Activated CD4-positive, CD25-positive, alpha-beta regulatory T cell treated with anti-CD3 and anti-CD28 coated beads, Interleukin-2, amount 50 U/mL, for 16 hours (primary cell): Measurements from ENCODE around the gene IZUMO4.

Experiments used
- DNase-seq: peaks from one replicate; pipeline ENCODE4 v3.0.0-alpha.2; 2020; ENCODE audit warnings: low read depth, low spot score

Gene IZUMO4

DNA sequence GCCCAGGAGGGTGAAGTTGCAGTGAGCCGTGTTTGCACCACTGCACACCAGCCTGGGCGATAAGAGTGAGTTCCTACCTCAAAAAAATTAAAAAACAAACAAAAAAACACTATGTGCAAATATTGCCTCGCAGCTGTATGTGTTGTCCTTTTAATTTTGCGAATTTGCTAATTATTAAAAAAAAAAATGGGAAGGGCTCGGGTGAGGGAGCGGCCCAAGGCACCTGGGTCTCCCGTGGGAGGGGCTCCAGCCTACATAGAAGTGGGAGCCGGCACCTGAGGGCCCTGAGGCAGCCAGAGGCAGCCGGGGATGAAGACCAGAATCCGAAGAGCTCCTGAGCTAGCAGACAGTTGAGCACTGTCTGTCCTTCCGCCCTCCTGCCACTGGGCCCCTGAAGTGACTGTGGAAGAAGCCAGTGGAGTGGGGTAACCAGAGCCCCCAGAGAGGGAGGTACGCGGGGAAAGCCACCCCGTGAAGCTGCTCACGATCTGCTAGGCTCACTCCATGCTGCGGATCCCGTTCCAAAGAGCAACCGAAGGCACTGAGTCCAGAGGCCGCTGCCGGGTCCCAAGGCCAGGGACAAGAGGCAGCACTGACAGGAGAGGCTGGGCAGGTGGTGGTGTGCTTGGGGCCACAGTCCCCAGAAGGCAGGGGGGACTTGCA is 6.5 kb downstream of the IZUMO4 start:
- DNase-seq = no peak

- no peak for DNase-seq
Observed at GRCh38 chr19:2108251-2109016, 11.7 kb downstream of the IZUMO4 start.

DNA sequence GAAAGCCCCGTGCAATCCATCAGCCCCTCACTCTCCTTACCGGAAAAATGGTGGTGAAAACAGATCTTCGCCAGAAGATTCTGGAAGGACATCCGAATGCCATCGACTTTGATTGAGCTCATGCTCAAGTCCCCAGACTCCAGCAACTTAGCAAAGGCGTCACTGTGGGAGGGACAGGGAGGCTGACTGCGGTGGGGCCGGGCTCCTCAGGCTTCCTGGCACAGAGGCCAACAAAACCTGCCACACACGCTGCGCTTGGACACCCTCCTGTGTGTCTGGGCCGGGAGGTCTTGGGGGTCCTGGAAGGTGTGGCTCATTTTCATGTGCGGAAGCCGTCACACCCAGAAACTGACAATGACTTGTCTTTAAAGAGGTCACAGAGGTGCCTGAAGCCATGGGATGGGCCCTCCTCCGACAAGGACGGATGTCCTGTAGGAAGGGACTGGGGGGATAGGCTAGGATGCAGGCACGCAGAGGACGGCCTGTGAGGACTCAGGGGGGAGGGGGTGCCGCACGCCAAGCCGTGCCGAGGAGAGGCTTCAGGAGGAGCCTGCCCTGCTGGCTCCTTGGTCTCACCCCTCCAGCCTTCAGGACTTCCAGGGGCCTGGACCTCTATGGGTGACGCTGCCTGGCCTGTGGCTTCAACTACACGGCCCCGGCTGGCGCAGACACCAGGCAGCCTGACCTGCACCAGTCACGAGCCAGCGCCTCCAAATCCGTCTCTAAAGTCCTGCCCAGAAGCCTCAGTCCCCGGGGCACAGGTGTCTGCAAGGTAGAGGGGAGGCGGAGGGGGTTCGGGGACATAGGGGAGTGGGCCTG is 12.5 kb downstream of the IZUMO4 start:
- no peak for DNase-seq

- DNase-seq = no peak
Observed at GRCh38 chr19:2110822-2111221, 14.1 kb downstream of the IZUMO4 start.

DNA sequence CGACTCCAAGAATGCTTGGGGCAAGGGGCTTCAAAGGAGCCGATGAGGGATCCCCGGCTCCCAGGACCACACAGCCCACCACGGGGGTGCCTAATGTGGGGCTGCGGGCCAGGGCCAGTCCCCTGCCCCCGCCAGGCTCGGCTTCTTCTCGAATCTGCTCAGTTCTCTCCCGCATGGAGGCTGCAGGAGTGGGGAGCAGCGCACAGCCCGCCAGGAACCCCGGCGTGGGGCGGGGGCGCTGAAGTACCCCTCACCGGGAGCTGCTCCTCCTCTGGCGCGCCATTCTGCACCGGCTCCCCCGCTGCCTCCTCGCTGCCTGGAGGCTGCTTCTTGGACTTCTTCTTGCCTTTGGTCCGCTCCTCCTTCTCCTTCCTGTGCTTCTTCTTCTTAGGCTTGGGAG is 14.7 kb downstream of the IZUMO4 start:
- no peak for DNase-seq

GRCh38 chr19:2111886-2112285 is 15.2 kb downstream of the IZUMO4 start:
- no peak for DNase-seq

GRCh38 chr19:2112516-2113320 is 16.0 kb downstream of the IZUMO4 start:
- no peak for DNase-seq

DNA sequence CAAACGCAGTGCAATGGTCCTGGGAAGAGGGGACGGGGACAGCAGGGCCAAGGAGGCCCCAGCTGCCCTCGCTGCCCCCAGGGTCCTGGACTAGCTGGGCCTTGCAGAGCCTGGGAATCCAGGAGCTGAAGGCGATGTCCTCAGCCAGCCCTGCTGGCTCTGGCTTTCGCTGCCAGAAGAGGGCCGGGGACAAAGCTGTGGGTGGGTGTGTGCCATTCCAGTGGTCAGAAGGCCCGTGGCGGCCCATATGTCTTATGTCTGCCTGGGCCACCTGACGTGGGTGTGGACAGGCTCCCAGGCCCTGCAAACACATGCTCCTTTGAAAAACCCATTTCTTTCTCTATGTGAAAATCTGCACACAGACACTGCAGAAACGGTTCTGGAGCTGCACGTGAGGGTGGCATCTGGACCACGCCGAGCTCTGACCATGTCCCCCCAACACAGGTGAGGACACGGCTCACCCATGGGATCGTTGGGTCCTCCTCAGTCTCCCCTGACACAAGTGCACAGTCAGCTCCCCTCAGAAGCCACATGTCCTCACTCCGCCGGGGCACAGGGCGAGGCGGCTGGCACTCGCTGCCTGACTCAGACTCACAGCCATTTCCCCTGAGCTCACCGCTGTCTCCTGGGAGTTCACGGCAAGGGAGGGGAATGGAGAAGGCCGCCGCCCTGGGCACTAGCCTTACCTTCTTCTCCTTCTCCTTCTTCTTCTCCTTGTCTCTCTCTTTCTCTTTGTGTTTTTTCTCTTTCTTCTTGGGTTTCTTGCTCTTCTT is 16.9 kb downstream of the IZUMO4 start:
- no peak for DNase-seq

GRCh38 chr19:2114218-2114617 is 17.5 kb downstream of the IZUMO4 start:
- no peak for DNase-seq

GRCh38 chr19:2114821-2115220 is 18.1 kb downstream of the IZUMO4 start:
- no peak for DNase-seq

DNA sequence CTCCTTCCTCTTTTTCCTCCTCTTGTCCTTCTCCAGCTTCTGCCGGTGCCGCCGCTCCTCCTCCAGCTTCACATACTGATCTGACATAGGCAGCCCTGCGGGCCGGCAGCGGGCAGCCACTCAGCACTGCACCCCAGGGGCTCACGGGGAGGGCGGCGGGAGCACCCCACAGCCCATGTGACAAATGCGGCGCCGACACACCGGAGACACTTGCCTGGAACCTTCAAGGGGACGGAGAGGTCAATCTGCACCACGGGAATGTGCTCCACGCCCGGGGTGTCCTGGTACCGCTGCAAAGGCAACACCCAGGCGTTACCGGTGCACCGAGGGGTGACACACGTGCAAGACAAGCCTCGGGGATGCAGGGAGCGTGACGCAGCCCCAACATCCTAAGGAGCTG is 18.6 kb downstream of the IZUMO4 start:
- no peak for DNase-seq

DNA sequence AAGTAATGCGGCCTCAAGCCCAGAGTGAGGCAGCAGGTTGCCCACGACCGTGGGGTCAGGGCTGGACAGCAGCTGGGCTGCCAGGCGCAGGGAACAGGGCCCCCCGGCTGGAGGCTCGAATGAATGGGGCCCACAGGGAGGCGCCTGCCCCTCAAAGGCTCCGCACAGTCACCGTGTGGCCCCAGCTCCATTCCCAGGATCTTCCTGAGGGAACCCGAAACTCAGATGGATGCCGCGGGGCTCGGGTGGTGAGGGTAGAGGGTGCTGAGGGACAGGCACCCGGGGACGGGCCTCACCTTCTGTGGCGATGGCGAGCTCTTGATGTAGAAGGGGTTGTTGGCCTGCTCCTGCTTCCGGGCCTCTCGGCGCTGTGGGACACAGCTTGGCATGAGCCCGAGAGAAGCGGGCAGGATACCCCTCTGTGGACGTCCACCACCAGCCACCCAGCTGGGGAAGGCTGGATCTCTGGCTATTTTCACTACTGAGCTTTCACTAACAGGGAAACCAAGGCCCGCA is 19.3 kb downstream of the IZUMO4 start:
- no peak for DNase-seq

DNA sequence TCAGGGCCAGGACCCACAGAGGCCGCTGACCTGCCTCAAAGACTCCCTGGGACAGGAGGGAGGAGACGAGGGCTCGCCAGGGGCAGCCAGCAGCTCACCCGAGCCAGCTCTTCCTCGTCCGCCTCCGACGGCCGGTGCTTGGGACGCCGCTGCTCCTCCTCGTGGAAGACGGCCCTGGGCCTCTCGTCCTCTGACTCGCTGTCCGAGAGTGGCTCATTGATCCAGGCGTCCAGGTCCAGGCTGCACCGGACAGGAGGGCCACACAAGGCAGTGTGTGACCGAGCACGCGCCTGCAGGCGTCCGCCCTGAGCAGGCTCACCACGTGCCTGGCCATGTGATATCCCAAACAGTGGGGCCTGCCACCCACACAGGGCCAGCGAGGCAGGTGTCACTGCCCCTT is 19.8 kb downstream of the IZUMO4 start:
- DNase-seq = no peak

GRCh38 chr19:2117215-2117960 is 20.7 kb downstream of the IZUMO4 start:
- DNase-seq = no peak

DNA sequence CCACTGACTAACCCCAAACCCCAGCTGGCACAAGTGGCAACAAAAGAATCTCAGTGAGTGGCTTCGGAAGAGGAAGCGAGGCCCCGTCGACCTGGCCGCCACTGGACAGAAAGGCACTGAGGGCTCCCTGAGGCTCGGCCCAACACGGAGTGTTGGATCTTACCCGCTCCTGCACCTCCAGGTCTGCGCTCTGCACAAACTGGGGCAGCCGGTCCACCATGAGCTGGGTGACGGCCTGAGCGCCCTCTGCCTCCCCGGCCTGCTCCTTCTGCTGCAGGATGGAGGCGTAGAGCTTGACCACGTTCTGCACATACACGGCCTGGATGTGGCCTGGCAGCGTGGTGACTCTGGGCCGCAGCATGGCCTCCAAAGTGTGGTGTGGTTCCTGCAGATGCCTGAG is 21.7 kb downstream of the IZUMO4 start:
- no peak for DNase-seq

DNA sequence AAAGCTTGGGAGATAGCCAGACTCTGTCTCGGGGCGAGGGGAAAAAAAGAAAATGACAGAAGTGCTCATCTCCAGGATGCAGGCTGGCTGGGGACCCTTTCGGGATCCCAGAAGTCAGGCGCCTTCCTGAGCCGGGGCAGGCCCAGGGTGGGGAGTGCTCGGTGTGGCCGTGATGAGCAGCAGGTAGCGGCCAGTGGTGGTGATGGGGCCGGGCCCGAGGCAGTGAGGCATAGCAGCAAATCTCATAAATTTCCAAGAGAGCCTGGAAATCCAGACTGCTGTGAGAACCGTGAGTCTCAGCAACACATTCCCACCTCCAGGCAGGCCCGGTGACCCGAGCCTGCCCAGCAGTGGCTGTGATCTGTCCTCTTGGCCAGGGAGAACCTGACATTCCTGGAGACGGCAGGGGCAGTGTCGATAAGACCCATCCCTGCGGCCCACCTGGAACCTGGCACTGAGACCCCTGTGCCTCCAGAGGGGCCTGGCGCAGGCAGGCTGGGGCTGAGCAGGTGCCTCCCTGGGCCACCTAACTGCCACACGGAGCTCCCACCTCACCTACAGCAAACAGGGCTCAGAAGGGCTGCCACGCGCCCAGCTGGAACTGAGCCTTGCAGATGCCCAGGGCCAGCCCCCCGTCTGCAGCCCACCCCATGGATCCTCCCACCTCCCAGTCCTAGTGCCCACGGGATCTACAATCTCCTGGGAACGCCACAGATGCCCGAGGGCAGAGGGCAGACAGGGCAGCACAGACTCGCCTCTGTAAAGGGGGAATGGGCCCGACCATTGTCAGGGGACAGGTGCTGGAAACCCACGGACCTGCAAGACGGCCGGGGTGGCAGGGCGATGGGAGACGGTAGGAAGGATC is 23.4 kb downstream of the IZUMO4 start:
- DNase-seq = no peak

- DNase-seq = no peak
Observed at GRCh38 chr19:2120821-2121220, 24.1 kb downstream of the IZUMO4 start.

GRCh38 chr19:2121416-2122051 is 24.8 kb downstream of the IZUMO4 start:
- DNase-seq = no peak

DNA sequence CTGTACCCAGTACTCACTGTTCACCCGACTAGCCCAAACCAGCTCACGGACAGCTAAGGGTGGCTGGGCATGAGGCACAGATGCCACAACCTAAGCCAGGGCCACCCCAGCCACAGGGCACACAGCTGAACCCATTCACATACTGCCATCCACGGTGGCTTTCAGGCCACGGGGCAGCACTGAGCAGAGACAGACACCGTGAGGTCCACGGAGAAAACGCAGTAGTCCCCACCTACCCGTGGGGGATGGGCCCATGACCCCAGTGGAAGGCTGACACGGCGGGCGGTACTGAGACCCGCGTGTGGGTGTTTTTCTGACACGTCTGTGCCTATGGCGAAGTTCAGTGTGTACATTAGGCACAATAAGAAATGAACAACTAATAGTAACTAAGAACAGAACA is 25.5 kb downstream of the IZUMO4 start:
- no peak for DNase-seq
